HL-60 (cell line): ENCODE data around the gene BARHL1.

Source experiments
- DNase-seq, 2 experiments: peaks; one replicate each; pipeline ENCODE4 v3.0.0-alpha.2; 2010 to 2020; ENCODE audit warnings: low read depth in 1 of 2, low spot score in 1 of 2
- H3K27ac ChIP-seq: fragments of 250-450 bp; sonication (Bioruptor Pico); replicated peaks from 2 replicates; pipeline ENCODE4 v1.5.1; 2020; ENCODE audit warnings: mild to moderate bottlenecking, moderate library complexity
- H3K27me3 ChIP-seq: fragments of 250-450 bp; sonication (Bioruptor Pico); 2 replicates; pipeline ENCODE4 v1.5.1; 2021; ENCODE audit warnings: mild to moderate bottlenecking, moderate library complexity; ENCODE audit not compliant: insufficient read depth, poor library complexity, severe bottlenecking
- H3K4me3 ChIP-seq: replicated peaks from 2 replicates; pipeline ENCODE4 v1.5.1; 2011; ENCODE audit warnings: mild to moderate bottlenecking, control low read depth, low read length; ENCODE audit not compliant: insufficient read depth
- GABPA ChIP-seq: IDR thresholded peaks from 2 replicates; pipeline ENCODE4 v1.6.1; 2012; ENCODE audit warnings: low read depth
- POLR2AphosphoS5 ChIP-seq: IDR thresholded peaks from 2 replicates; pipeline ENCODE4 v1.6.1; 2012; ENCODE audit warnings: low read depth
- SPI1 ChIP-seq: IDR thresholded peaks from 2 replicates; pipeline ENCODE4 v1.6.1; 2012; ENCODE audit warnings: low read depth, mild to moderate bottlenecking, borderline replicate concordance
- TF ChIP-seq, protein P1 (sequence below): IDR thresholded peaks from 2 replicates; pipeline ENCODE4 v1.6.1; 2012; ENCODE audit warnings: low read depth; ENCODE audit not compliant: insufficient replicate concordance
- TF ChIP-seq, protein P2 (sequence below): IDR thresholded peaks from one replicate; pipeline ENCODE4 v1.5.1; 2011; ENCODE audit warnings: low read length, control low read depth, inconsistent platforms; ENCODE audit not compliant: insufficient read depth

Gene BARHL1

DNA sequence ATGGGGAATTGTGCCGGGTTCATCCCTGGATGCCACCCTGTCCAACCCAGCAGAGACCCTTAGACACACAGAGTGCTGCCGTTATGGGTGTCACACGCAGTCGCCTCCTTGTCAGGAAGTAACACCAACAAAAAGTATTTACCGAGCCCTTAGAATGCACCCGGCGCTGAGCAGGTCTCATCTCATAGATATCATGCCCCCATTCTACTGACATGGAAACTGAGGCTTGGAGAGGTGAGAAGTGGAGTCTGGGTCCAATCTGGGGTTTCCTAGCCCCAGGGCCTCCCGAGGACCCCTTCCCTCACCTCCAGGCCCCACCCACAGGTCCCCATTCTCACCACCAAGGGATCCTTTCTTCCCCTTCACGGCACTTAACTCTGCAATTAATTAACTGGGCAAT, 36.8 kb upstream of the BARHL1 start:
- TF ChIP-seq POLR2AphosphoS5: no peak
- TF ChIP-seq, protein P1, sequence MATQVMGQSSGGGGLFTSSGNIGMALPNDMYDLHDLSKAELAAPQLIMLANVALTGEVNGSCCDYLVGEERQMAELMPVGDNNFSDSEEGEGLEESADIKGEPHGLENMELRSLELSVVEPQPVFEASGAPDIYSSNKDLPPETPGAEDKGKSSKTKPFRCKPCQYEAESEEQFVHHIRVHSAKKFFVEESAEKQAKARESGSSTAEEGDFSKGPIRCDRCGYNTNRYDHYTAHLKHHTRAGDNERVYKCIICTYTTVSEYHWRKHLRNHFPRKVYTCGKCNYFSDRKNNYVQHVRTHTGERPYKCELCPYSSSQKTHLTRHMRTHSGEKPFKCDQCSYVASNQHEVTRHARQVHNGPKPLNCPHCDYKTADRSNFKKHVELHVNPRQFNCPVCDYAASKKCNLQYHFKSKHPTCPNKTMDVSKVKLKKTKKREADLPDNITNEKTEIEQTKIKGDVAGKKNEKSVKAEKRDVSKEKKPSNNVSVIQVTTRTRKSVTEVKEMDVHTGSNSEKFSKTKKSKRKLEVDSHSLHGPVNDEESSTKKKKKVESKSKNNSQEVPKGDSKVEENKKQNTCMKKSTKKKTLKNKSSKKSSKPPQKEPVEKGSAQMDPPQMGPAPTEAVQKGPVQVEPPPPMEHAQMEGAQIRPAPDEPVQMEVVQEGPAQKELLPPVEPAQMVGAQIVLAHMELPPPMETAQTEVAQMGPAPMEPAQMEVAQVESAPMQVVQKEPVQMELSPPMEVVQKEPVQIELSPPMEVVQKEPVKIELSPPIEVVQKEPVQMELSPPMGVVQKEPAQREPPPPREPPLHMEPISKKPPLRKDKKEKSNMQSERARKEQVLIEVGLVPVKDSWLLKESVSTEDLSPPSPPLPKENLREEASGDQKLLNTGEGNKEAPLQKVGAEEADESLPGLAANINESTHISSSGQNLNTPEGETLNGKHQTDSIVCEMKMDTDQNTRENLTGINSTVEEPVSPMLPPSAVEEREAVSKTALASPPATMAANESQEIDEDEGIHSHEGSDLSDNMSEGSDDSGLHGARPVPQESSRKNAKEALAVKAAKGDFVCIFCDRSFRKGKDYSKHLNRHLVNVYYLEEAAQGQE: no peak
- no peak for TF ChIP-seq SPI1
- TF ChIP-seq, protein P2, sequence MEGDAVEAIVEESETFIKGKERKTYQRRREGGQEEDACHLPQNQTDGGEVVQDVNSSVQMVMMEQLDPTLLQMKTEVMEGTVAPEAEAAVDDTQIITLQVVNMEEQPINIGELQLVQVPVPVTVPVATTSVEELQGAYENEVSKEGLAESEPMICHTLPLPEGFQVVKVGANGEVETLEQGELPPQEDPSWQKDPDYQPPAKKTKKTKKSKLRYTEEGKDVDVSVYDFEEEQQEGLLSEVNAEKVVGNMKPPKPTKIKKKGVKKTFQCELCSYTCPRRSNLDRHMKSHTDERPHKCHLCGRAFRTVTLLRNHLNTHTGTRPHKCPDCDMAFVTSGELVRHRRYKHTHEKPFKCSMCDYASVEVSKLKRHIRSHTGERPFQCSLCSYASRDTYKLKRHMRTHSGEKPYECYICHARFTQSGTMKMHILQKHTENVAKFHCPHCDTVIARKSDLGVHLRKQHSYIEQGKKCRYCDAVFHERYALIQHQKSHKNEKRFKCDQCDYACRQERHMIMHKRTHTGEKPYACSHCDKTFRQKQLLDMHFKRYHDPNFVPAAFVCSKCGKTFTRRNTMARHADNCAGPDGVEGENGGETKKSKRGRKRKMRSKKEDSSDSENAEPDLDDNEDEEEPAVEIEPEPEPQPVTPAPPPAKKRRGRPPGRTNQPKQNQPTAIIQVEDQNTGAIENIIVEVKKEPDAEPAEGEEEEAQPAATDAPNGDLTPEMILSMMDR: no peak
- Histone ChIP-seq H3K27me3 (peaks cover 10% of the 10 kb centered on the region), H3K27ac (no peak overlapping the region), H3K4me3 (no peak overlapping the region)
- DNase-seq: no peak

DNA sequence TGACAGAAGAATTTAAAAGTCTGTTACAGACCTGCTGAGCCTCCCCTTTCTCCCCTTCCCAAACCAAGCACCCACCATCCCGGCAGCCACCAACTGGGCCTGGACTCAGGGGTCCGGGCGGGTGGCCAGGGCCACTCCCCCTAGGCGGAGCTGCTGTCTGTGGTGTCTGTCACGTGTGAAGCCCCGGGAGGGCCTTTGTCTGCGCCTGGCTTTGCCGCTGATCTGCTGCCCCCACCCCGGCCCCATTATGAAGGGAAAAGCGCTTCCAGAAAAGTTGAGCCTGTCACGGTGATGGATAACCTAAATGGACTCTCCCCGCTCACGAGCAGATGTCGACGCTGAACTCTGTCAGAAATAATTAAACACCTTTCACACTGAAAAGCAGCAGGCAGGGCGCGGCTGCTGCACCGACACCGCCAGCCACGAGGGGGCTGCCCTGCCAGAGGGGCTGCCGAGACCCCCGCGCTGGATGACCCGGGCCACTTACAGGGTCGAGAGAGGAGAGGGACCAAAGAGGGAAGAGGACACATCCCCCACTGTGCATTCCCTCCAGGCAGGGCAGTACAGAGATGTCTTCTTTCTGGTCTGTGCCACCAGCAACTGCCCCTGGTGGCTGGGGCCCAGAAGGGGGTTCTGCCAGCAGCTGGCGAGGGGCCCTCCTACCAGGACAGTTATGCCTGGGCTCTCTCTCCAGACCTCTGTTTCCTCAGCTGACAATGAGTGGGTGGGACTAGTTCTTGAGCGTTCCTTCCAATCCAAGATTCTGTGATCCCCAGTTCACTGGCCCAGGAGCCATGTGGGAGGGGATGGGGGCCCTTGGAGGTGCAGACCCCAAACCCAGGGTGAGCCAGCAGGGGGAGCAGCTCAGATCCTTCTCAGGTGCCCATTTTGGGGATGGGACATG, 36.0 kb upstream of the BARHL1 start:
- Histone ChIP-seq H3K4me3 (no peak overlapping the region), H3K27ac (no peak overlapping the region), H3K27me3 (peaks cover 10% of the 10 kb centered on the region)
- DNase-seq: no peak
- TF ChIP-seq, protein P1: no peak
- TF ChIP-seq, protein P2: no peak
- TF ChIP-seq POLR2AphosphoS5: no peak
- TF ChIP-seq SPI1: no peak

DNA sequence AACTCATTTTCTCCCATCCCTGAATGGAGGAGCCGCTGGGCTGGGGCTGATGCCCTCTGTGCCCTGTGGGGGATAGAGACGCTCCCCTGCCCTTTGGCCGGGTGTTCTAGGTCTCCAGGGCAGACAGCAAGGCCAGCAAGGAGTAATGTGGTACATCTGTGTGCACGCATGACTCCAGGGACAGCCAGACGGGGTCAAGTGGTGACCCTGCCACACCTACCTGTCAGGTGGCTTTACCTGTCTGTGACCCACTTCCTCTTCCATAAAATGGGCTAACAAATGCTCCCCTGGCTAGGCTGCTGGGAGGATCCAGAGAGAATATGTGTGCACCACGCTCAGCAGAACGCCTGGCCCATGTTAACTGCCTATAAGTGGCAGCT, 35.4 kb upstream of the BARHL1 start:
- H3K27me3 ChIP-seq: peaks cover 10% of the 10 kb centered on the region

More for the DNA sequence above, 35.4 kb upstream of the BARHL1 start:
- no peak for DNase-seq
- H3K4me3 ChIP-seq: no peak overlapping the region
- TF ChIP-seq GABPA (no peak), SPI1 (no peak), POLR2AphosphoS5 (no peak)
- TF ChIP-seq, protein P1: no peak
- TF ChIP-seq, protein P2: no peak
- H3K27ac ChIP-seq: no peak overlapping the region
